Measurements from ENCODE around the gene CENPL.
"Not testable (repeated sequence)": the region's sequence is repeated elsewhere in the genome, so short reads cannot be mapped to it uniquely, and the experiment has no call there.

Gene CENPL

GRCh38 chr1:173798078-173798477, 26.6 kb downstream of the CENPL start:
- Histone ChIP-seq H3K27ac (no peak overlapping the region), H3K4me3 (ENCODE audit: low read depth, low read length) (no peak overlapping the region), H3K27me3 (ENCODE audit: insufficient read depth, low read depth, severe bottlenecking) (no peaks in the 10 kb centered on the region), H3K36me3 (peaks cover 47% of the 10 kb centered on the region), H3K9me3 (ENCODE audit: severe bottlenecking) (peaks cover 5% of the 10 kb centered on the region)
- no peak for DNase-seq
- TF ChIP-seq CTCF (IDR thresholded peaks at IDR 0.05; ENCODE audit: low read depth, low read length), result no peak

GRCh38 chr1:173789841-173790240, 34.8 kb downstream of the CENPL start:
- no peak overlapping the region for H3K4me3 ChIP-seq (ENCODE audit: low read depth, low read length)
- no peaks in the 10 kb centered on the region for H3K9me3 ChIP-seq (ENCODE audit: severe bottlenecking)
- peaks cover 13% of the 10 kb centered on the region for H3K36me3 ChIP-seq
- H3K27me3 ChIP-seq (ENCODE audit: insufficient read depth, low read depth, severe bottlenecking), result no peaks in the 10 kb centered on the region
- no peak for TF ChIP-seq CTCF (IDR thresholded peaks at IDR 0.05; ENCODE audit: low read depth, low read length)
- H3K27ac ChIP-seq, result no peak overlapping the region
- no peak for DNase-seq

GRCh38 chr1:173784997-173785396, 39.7 kb downstream of the CENPL start:
- Histone ChIP-seq H3K9me3 (ENCODE audit: severe bottlenecking) (no peaks in the 10 kb centered on the region), H3K27me3 (ENCODE audit: insufficient read depth, low read depth, severe bottlenecking) (no peaks in the 10 kb centered on the region), H3K27ac (no peak overlapping the region), H3K4me3 (ENCODE audit: low read depth, low read length) (no peak overlapping the region), H3K36me3 (peaks cover 49% of the 10 kb centered on the region)
- TF ChIP-seq CTCF (IDR thresholded peaks at IDR 0.05; ENCODE audit: low read depth, low read length), result no peak
- DNase-seq, result no peak

DNA sequence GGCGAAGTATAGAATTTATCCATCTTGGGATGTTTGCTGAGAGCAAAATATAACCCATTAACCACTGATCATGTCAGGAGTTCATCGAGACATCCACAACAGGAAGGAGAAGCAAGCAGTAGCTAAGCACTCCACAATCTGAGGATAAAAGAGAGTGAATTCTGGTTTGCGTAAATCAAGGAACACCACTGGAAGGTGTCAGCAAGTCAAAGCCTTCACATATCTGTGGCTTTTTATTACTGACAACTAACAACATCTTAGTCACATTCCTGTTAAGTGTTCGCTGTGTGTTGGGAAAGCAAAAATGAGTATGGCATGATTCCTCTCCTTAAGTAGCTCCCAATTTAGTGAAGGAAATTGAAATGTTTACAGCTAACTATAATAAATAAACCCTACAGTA, 44.7 kb downstream of the CENPL start:
- no peak for TF ChIP-seq CTCF (IDR thresholded peaks at IDR 0.05; ENCODE audit: low read depth, low read length)
- Histone ChIP-seq H3K4me3 (ENCODE audit: low read depth, low read length) (no peak overlapping the region), H3K9me3 (ENCODE audit: severe bottlenecking) (no peaks in the 10 kb centered on the region), H3K36me3 (peaks cover 46% of the 10 kb centered on the region), H3K27ac (no peak overlapping the region), H3K27me3 (ENCODE audit: insufficient read depth, low read depth, severe bottlenecking) (no peaks in the 10 kb centered on the region)
- DNase-seq, result no peak

DNA sequence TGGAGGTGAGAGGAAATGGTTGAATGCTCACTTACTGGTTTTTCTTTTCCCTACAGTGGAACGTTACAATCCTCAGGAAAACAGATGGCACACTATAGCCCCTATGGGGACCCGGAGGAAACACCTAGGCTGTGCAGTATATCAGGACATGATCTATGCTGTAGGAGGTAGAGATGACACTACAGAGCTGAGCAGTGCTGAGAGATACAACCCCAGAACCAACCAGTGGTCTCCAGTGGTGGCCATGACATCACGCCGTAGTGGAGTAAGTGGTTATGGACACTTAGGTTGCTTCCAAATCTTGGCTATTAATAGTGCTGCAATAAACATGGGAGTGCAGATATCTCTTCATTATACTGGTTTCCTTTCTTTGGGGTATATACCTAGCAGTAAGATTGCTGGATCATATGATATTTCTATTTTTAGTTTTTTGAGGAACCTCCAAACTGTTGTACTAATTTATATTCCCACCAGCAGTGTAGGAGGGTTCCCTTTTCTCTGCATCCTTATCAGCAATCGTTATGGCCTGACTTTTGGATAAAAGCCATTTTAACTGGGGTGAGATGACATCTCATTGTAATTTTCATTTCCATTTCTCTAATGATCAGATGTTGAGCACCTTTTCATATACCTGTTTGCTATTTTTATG, 49.0 kb downstream of the CENPL start:
- Histone ChIP-seq H3K36me3 (peaks cover 9% of the 10 kb centered on the region), H3K4me3 (ENCODE audit: low read depth, low read length) (no peak overlapping the region), H3K27ac (no peak overlapping the region), H3K27me3 (ENCODE audit: insufficient read depth, low read depth, severe bottlenecking) (no peaks in the 10 kb centered on the region), H3K9me3 (ENCODE audit: severe bottlenecking) (no peaks in the 10 kb centered on the region)
- DNase-seq, result no peak
- no peak for TF ChIP-seq CTCF (IDR thresholded peaks at IDR 0.05; ENCODE audit: low read depth, low read length)

DNA sequence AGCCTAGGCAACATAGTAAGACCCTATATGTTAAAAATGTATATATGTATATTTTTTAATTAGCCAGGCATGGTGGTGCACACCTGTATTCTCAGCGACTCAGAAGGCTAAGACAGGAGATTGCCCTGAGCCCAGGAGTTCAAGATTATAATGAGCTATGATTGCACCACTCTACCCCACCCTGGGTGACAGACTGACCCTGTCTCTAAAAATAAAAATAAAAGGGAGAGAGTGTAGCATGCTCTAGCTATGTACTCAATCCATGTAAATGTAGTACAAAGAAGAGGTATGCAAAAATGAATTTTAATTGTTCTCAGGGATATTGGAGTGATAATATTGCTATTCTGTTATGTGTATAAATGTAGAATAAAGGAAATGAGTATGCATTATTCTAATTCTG, 53.1 kb downstream of the CENPL start:
- no peak for DNase-seq
- no peaks in the 10 kb centered on the region for H3K27me3 ChIP-seq (ENCODE audit: insufficient read depth, low read depth, severe bottlenecking)
- no peak overlapping the region for H3K4me3 ChIP-seq (ENCODE audit: low read depth, low read length)
- no peak overlapping the region for H3K27ac ChIP-seq
- H3K9me3 ChIP-seq (ENCODE audit: severe bottlenecking), result no peaks in the 10 kb centered on the region
- H3K36me3 ChIP-seq, result peaks cover 6% of the 10 kb centered on the region
- TF ChIP-seq CTCF (IDR thresholded peaks at IDR 0.05; ENCODE audit: low read depth, low read length), result no peak

DNA sequence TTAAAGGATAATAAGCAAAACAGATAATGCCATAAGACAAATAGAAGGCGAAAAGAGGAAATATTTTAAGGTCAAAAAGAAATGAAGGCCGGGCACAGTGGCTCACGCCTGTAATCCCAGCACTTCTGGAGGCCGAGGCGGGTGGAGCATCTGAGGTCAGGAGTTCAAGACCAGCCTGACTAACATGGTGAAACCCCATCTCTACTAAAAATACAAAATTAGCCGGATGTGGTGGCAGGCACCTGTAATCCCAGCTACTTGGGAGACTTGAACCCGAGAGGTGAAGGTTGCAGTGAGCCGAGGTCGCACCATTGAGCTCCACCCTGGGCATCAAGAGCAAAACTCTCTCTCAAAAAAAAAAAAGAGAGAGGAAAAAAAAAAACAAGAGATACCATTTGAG, 54.4 kb downstream of the CENPL start:
- not testable (repeated sequence) for H3K27me3 ChIP-seq (ENCODE audit: insufficient read depth, low read depth, severe bottlenecking); H3K36me3 ChIP-seq; H3K27ac ChIP-seq; DNase-seq; H3K9me3 ChIP-seq (ENCODE audit: severe bottlenecking); H3K4me3 ChIP-seq (ENCODE audit: low read depth, low read length)

Data from WERI-Rb-1 (cell line).